OCI-LY7 (cell line): ENCODE measurements around the gene UVRAG. TPM values are rescaled to one million over a fixed set of nuclear protein-coding genes. Genes with fewer than 3 reads are reported as not detected.

Experiments
- BruUV-seq: library from RNA; stranded (reverse); fragments of 400-500 nt; replicated peaks from 2 replicates; lab custom pipeline; 2021; lab: Mats Ljungman, UMichigan
- CTCF ChIA-PET: fragments of 300-600 bp; sonication (Branson Sonifier 250); formaldehyde crosslinking; loops from one replicate; lab custom pipeline; 2022; ENCODE audit warnings: antibody characterized with exemption; ENCODE audit not compliant: unreplicated experiment; lab: Charles Lee
- POLR2A ChIA-PET: fragments of 300-600 bp; sonication (Branson Sonifier 250); formaldehyde crosslinking; loops from one replicate; lab custom pipeline; 2022; ENCODE audit warnings: antibody characterized with exemption; lab: Charles Lee
- DNase-seq: peaks from one replicate; pipeline ENCODE4 v3.0.0-alpha.2; 2015; ENCODE audit warnings: low spot score
- H2AFZ ChIP-seq: fragments of 200-600 bp; sonication (generic), shearing (Covaris generic); 2 replicates; pipeline ENCODE4 v1.6.1; 2014; ENCODE audit warnings: mild to moderate bottlenecking, antibody characterized with exemption, low read length, moderate library complexity
- H3K27ac ChIP-seq: fragments of 200-600 bp; sonication (generic); 2 replicates; pipeline ENCODE4 v1.5.1; 2014; ENCODE audit warnings: mixed run types, low read depth, mild to moderate bottlenecking, moderate library complexity, low read length, inconsistent platforms; ENCODE audit not compliant: poor library complexity, severe bottlenecking
- H3K36me3 ChIP-seq: fragments of 200-600 bp; sonication (generic); 2 replicates; pipeline ENCODE4 v1.6.1; 2014; ENCODE audit warnings: mild to moderate bottlenecking, antibody characterized with exemption, low read length, moderate library complexity, mixed read lengths; ENCODE audit not compliant: insufficient read depth
- H3K4me1 ChIP-seq: fragments of 200-600 bp; sonication (generic); 2 replicates; pipeline ENCODE4 v1.5.1; 2014; ENCODE audit warnings: mild to moderate bottlenecking, low read length; ENCODE audit not compliant: insufficient read depth, poor library complexity, severe bottlenecking
- H3K4me2 ChIP-seq: fragments of 200-600 bp; sonication (generic); 2 replicates; pipeline ENCODE4 v1.6.1; 2014; ENCODE audit warnings: mild to moderate bottlenecking, low read length
- H3K4me3 ChIP-seq: fragments of 200-600 bp; sonication (generic); 2 replicates; pipeline ENCODE4 v1.5.1; 2014; ENCODE audit warnings: mild to moderate bottlenecking, low read depth, low read length; ENCODE audit not compliant: poor library complexity, severe bottlenecking
- H3K79me2 ChIP-seq: fragments of 200-600 bp; sonication (generic); 2 replicates; pipeline ENCODE4 v1.6.1; 2016; ENCODE audit warnings: low read depth, mild to moderate bottlenecking, low read length, moderate library complexity, mixed read lengths; ENCODE audit not compliant: insufficient read depth
- H3K9me2 ChIP-seq: fragments of 200-600 bp; sonication (generic); 2 replicates; pipeline ENCODE4 v1.6.1; 2016; ENCODE audit warnings: mild to moderate bottlenecking, low read length, mixed read lengths; ENCODE audit not compliant: insufficient read depth
- H3K9me3 ChIP-seq: fragments of 200-600 bp; sonication (generic); 2 replicates; pipeline ENCODE4 v1.6.1; 2014; ENCODE audit warnings: mild to moderate bottlenecking, mixed run types, low read length, mixed read lengths
- H4K20me1 ChIP-seq: fragments of 200-600 bp; sonication (generic); 2 replicates; pipeline ENCODE4 v1.6.1; 2014; ENCODE audit warnings: mild to moderate bottlenecking, antibody characterized with exemption, low read length, moderate library complexity, mixed read lengths; ENCODE audit not compliant: insufficient read depth
- CTCF ChIP-seq: fragments of 200-600 bp; sonication (generic); conservative IDR thresholded peaks from 2 replicates; pipeline ENCODE4 v1.5.1; 2014; ENCODE audit warnings: mild to moderate bottlenecking, antibody characterized with exemption, low read length, moderate library complexity, mixed read lengths
- EZH2phosphoT487 ChIP-seq: fragments of 200-600 bp; sonication (generic); IDR thresholded peaks from 2 replicates; pipeline ENCODE4 v1.6.1; 2018; ENCODE audit warnings: low read depth, borderline replicate concordance, mild to moderate bottlenecking, mixed run types, antibody characterized with exemption, low read length, moderate library complexity, mixed read lengths
- intact Hi-C: fragments of 100-400 bp; cut with micrococcal nuclease; formaldehyde crosslinking; loops from one replicate; pipeline ENCODE4 v1.10.0; 2022; ENCODE audit not compliant: unreplicated experiment
- total RNA-seq, 2 experiments: library from RNA; depleted of rRNA in 1 of 2; stranded (reverse); fragments of >200 nt in 1 of 2; shearing (Covaris generic) in 1 of 2; gene quantifications; 2 replicates each; pipeline ENCODE4 v1.2.3, GENCODE V29; 2014 to 2022

Gene UVRAG
- total RNA-seq, 2 experiments from 2014 or later: 43.7 to 73.3 TPM

- H3K9me2 ChIP-seq: no peaks in the 10 kb centered on the region
- no TSS peak for BruUV-seq
- no peak overlapping the region for H3K27ac ChIP-seq
- DNase-seq: no peak
- no peak overlapping the region for H2AFZ ChIP-seq
- TF ChIP-seq CTCF (no peak), EZH2phosphoT487 (no peak)
- H3K4me3 ChIP-seq: no peak overlapping the region
- H3K4me1 ChIP-seq: no peaks in the 10 kb centered on the region
- ChIA-PET CTCF (no interaction called here), POLR2A (interaction anchor here (1.5 kb wide), 1 partner anchor 12 kb away, joined by 3 read pairs; no protein-coding TSS in a partner anchor)
- H3K4me2 ChIP-seq: no peak overlapping the region
- H3K9me3 ChIP-seq: peaks cover 7% of the 10 kb centered on the region; the same call in 1 of the 2 replicates
- intact Hi-C loops: no loop called here
- no peaks in the 10 kb centered on the region for H4K20me1 ChIP-seq
- peaks cover 74% of the 10 kb centered on the region for H3K36me3 ChIP-seq
- no peaks in the 10 kb centered on the region for H3K79me2 ChIP-seq
Measured at GRCh38 chr11:76071090-76071489, 256.1 kb downstream of the UVRAG start.

DNA sequence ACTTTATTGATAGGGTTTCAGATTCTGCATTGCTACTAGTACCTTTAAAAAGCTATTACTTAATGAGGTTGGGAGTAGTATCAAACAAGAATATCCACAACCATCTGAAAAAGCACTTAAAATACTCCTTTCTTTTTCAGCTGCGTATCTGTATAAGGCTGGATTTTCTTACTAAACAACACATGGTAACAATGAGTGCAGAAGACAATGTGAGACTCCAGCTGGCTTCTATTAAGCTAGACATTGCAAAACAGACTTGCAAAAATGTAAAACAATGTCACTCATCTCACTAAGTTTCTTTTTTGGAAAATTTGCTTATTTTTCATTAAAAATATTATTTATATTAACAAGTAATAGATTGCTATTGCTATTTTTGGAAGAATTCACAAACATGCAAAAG lies 258.7 kb downstream of the UVRAG start:
- CTCF ChIA-PET: no interaction called here

More for the DNA sequence above, 258.7 kb downstream of the UVRAG start:
- Histone ChIP-seq H3K4me1 (no peaks in the 10 kb centered on the region), H3K9me3 (peaks cover 9% of the 10 kb centered on the region; the same call in 1 of the 2 replicates), H2AFZ (no peak overlapping the region), H3K79me2 (no peaks in the 10 kb centered on the region), H4K20me1 (no peaks in the 10 kb centered on the region), H3K36me3 (peaks cover 62% of the 10 kb centered on the region), H3K4me3 (no peak overlapping the region), H3K27ac (no peak overlapping the region), H3K4me2 (no peak overlapping the region), H3K9me2 (no peaks in the 10 kb centered on the region)
- no TSS peak for BruUV-seq
- DNase-seq: no peak
- TF ChIP-seq EZH2phosphoT487 (no peak), CTCF (no peak)
- intact Hi-C loops: no loop called here
- POLR2A ChIA-PET: interaction anchor here (0.6 to 1.9 kb wide), 4 partner anchors 16 to 36 kb away, joined by 3 to 8 read pairs (median 4); no protein-coding TSS in a partner anchor
